T-helper 22 cell (primary cell): ENCODE results near the gene PUS10.
"Not testable (repeated sequence)": the region's sequence is repeated elsewhere in the genome, so short reads cannot be mapped to it uniquely, and the experiment has no call there.

Experiments
- DNase-seq: peaks from one replicate; pipeline ENCODE4 v3.0.0-alpha.2; 2020; ENCODE audit warnings: low read depth

Gene PUS10

GRCh38 chr2:61012303-61012702, 5.8 kb downstream of the PUS10 start:
- DNase-seq, result not testable (repeated sequence)

DNA sequence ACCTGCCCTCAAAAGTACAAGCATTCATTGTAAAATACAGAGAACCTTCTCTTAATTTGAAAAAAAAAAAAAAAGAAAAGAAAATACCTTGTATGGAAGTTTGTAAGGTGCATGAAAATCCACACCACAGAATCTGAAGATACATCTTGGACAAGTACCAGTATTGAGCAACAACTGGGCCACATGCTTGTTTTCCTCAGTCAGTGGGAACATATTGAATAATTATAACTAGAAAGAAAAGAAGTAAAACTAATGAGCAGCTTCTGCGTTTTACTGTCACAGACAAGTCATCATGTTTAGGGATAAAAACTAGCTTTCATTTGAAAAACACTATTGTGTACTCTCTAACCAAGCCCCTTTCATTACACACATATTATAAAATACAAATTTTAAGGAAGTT, 6.4 kb downstream of the PUS10 start:
- DNase-seq, result no peak

DNA sequence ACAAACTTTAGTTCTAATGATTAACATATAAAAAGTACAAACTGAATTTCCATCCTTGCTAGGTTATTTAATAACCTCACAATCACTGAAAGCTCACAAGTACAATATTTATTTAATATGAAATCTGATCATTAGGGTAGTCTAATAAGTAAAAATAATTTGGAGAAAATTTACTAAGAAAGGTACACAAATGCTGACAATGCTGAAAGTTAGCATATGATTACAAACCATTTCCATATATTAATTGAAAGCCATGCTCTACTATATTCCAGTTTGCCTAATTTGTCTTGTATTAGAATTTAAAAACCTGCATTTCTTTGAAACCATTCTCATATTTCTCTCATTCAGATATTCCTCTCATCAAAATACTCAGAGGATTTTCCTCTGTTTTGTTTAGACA, 8.7 kb downstream of the PUS10 start:
- DNase-seq, result no peak

DNA sequence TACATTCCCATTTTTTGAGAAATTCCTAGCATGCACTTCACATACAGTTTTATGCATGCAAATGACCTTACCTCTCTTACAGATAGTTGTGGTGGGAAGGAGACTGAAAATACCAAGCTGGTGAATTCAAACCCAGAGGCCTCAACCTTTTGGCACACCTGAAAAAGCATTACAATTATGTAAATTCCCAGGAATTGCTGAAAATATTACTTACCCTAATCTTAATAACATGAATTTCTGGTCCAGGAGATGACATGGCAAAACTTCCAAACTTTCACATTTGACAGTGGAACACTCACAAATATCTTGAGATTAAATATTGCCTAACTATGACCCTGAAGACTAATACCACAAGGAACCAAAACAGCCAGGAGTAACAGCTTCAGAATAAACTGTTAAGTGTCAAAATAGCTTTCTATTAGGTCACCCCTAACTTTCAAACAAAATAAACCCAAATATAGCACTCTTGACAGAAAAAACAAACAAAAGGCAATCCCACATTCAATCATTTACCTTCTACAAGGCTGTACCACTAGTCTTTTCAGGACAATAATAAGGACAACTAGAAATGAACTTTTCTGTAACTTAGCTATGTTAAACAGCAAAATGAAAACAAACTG, 11.5 kb downstream of the PUS10 start:
- no peak for DNase-seq

DNA sequence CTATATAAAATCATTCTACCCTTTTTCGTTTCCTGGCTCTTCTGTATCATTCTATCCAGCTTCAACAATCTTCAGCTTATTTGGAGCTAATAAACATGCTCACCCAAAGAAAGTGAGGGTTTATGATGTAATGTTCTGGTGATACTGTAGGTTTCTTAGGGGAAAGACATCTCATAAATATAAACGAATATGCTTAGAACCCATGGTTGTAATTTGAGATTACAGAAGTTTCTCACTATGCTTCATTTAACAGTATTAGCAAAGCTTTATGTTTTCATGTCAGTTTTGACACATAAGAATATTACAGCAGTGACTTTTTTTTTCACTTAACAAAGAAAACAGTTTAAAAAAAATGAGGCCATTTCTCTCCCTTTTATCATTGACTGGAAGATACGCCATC, 12.3 kb downstream of the PUS10 start:
- DNase-seq, result no peak

DNA sequence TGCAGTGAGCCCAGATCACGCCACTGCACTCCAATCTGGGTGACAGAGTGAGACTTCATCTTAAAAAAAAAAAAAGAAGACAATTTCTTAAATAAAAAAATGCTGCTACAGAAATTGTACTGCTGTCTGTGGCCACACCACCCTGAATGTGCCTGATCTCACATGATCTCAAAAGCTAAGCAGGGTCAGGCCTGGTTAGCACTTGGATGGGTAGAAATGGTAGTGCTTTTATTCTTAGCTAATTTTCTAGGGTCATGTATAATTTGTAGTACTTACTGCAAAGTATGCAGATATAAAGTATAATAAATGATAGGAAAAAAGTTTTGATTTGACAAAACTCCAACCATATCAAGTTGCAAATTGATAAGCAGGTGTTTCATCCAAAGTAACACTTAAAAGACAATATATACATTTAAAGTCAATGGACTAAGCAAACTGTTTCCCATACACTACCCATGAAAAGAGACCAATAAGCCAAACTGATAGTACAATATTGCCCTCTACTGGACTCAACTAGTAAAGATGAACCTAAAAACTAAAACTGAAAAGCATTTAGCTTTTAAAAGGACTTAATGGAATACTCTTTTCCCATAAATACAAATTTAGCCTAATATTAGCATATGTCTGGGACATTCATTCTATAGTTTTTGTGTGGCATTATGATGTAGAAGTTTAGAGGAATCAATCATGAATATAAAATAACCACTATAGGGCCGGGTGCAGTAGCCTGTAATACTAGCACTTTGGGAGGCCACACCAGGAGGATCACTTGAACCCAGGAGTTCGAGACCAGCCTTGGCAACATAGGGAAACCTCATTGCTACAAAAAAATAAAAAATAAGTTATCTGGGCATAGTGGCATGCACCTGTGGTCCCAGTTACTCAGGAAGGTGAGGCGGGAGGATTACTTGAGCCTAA, 19.2 kb downstream of the PUS10 start:
- no peak for DNase-seq

GRCh38 chr2:60994131-60994530, 23.9 kb downstream of the PUS10 start:
- DNase-seq, result no peak

- no peak for DNase-seq
Observed at GRCh38 chr2:60992985-60993392, 25.1 kb downstream of the PUS10 start.

GRCh38 chr2:60991644-60992043, 26.4 kb downstream of the PUS10 start:
- DNase-seq, result no peak

- no peak for DNase-seq
Observed at GRCh38 chr2:60989259-60989658, 28.8 kb downstream of the PUS10 start.

GRCh38 chr2:60987656-60988055, 30.4 kb downstream of the PUS10 start:
- DNase-seq, result not testable (repeated sequence)

DNA sequence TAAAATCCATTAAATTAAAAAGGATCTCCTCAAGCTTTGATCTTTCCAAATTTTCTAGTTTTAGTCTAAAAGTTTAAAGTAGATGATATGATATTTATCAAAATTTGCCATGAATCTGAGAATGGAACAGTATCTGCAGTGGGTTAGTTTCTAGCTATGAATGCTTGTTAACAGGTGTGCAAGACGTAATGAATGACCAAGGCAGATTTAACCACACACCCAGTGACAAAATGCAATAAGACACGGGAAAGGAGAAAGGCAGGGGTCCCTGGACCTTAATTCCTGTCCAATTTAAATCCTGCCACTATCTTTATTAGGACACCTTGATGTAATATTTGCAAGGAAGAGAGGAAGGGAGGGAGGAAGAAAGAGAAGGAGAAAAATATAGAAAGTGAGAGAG, 31.0 kb downstream of the PUS10 start:
- no peak for DNase-seq

DNA sequence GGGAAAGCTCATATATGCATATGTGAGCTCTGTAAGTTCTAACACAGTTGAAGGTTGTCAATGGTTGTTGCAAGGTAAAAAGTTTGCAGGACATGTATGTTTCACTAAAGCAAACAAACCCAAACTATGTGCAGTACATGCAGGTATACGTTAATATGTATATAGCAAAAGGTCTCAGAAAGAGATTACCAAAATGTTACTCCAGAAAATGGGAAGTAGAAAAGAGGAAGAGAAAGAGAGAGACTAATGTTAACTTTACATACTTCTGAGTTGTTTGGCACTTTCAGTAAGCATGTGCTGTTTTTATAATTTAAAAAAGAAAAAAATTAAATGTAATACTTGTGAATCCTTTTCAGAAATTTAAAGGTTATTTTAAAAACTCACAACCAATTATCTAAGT, 33.3 kb downstream of the PUS10 start:
- DNase-seq, result no peak

DNA sequence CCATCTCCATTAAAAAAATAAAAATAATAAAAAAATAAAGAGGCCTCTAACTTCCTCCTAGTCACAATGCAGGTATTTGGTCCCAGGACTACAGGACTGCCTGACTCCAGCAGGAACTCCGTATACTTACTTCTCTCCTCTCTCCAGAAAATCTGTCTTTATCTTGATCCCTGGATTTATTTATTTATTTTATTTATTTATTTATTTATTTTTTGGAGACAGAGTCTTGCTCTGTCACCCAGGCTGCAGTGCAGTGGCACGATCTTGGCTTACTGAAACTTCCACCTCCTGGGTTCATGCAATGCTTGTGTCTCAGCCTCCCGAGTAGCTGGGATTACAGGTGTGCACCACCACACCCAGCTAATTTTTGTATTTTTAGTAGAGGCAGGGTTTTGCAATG, 36.0 kb downstream of the PUS10 start:
- not testable (repeated sequence) for DNase-seq

DNA sequence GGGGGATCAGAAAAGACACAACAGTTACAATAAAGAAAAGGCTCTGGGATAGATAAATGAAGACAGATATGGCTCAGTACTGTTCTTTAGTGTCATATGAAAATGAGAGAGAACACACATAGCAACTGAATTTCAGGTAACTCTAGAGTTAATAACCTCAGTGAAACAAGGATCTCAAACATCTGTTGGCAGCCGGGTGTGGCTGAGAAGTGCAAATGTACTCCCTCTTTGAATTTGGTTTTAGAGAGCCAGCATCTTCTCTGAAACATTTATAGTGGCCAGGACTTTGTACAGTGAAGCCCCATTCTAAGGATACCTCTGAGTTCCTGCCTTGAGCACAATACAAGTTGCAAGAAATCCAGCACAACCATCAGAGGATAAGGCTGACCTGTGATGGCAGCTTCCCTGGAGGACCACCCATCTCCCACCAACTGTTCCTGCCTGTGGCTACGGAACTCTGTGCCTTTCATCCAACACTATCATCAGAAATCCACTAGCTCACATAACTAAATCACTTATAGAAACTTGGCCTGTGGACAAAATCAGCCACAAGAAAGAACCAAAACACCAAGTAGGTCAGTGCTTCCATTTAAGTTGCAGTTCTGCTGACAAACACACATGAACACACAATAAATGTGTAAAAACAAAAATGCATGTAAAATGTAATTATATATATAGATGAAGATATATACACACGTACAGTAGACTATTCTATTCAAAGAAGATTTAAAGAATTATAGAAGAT, 37.8 kb downstream of the PUS10 start:
- DNase-seq, result no peak

GRCh38 chr2:60979231-60979630, 38.8 kb downstream of the PUS10 start:
- DNase-seq, result no peak

- DNase-seq, result no peak
Observed at GRCh38 chr2:60977562-60977895, 40.5 kb downstream of the PUS10 start.

DNA sequence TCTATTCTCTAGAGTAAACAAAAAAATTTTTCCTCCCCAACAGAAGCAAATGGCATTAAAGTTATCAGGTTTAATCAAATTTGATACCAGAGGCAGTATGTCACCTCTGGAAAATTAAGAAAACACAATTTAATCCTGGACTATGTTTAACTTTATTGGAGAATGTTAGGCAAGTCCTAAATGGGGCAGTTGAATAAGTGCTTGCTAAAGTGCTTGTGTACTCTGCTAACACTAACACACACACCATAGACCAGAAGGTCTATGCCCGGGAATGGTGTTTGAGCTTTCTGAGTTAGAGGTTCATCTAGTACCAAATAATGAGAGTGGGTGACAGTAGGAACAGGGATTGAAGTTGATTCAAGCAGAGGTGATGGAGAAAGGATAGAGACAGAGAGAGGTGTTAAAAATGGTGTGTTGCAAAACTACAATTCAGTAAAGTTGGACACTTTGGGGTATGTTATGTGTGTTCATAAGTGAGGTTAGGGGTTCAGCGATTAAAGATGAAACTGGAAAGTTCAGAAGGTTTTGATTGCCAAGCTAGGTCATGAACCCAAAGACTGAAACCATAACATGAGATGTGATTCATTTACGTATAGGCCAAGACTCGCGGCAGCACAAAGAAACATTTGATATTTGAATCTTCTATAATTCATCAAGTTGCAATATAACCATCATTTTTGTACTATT, 41.0 kb downstream of the PUS10 start:
- no peak for DNase-seq

- DNase-seq, result no peak
Observed at GRCh38 chr2:60976256-60976850, 41.7 kb downstream of the PUS10 start.

- DNase-seq, result no peak
Observed at GRCh38 chr2:60974652-60975051, 43.4 kb downstream of the PUS10 start.

GRCh38 chr2:60973705-60974104, 44.4 kb downstream of the PUS10 start:
- no peak for DNase-seq
